ENCODE results near the gene GRP.

GRCh38 chr18:59220164-59220783 lies 316 bp downstream of the GRP start:
- TF ChIP-seq EZH2phosphoT487 (conservative IDR thresholded peaks at IDR 0.05; ENCODE audit: low read length) (no peak), CTCF (IDR thresholded peaks at IDR 0.05; ENCODE audit: insufficient read depth, low read length, poor library complexity, severe bottlenecking) (no peak)
